GM21447 (cell line): ENCODE results near the gene DAND5.

Experiments used
- ATAC-seq: cut with Tn5 transposase; IDR thresholded peaks from one replicate; pipeline ENCODE4 v1.9.1; 2021; ENCODE audit not compliant: unreplicated experiment

The DAND5 gene

GRCh38 chr19:12991296-12991695 is 21.9 kb downstream of the DAND5 start:
- ATAC-seq, result no peak

GRCh38 chr19:12992729-12993128 is 23.4 kb downstream of the DAND5 start:
- no peak for ATAC-seq

- no peak for ATAC-seq
These were observed 24.2 kb downstream of the DAND5 start for GRCh38 chr19:12993562-12993961.

- no peak for ATAC-seq
These were observed 25.6 kb downstream of the DAND5 start, which contains the start of gene NFIX for GRCh38 chr19:12994701-12995595. TSS of gene NFIX (plus strand) at chr19:12995475. CDS start at chr19:12995838, 363 bp downstream.

GRCh38 chr19:12995596-12996405 is 26.4 kb downstream of the DAND5 start:
- ATAC-seq, result no peak

- no peak for ATAC-seq
These were observed 27.2 kb downstream of the DAND5 start for GRCh38 chr19:12996406-12997094.

GRCh38 chr19:12997179-12997966 is 28.0 kb downstream of the DAND5 start:
- no peak for ATAC-seq

- no peak for ATAC-seq
These were observed 28.9 kb downstream of the DAND5 start for GRCh38 chr19:12997967-12998940.

GRCh38 chr19:13001166-13001501 is 31.8 kb downstream of the DAND5 start:
- ATAC-seq, result no peak

GRCh38 chr19:13001502-13002165 is 32.3 kb downstream of the DAND5 start:
- no peak for ATAC-seq

- ATAC-seq, result no peak
These were observed 33.0 kb downstream of the DAND5 start for GRCh38 chr19:13002166-13002898.

- no peak for ATAC-seq
These were observed 33.7 kb downstream of the DAND5 start for GRCh38 chr19:13003081-13003480.

- ATAC-seq, result no peak
These were observed 34.9 kb downstream of the DAND5 start for GRCh38 chr19:13004273-13004672.

- ATAC-seq, result no peak
These were observed 35.9 kb downstream of the DAND5 start for GRCh38 chr19:13005253-13005652.

- ATAC-seq, result no peak
These were observed 36.5 kb downstream of the DAND5 start for GRCh38 chr19:13005861-13006370.

GRCh38 chr19:13006431-13007281 is 37.3 kb downstream of the DAND5 start:
- ATAC-seq, result no peak
